T-cell (primary cell): Measurements from ENCODE around the gene SEMA4G. TPM values are rescaled to one million over a fixed set of nuclear protein-coding genes. Genes with fewer than 3 reads are reported as not detected.

Experiments used
- ATAC-seq, 4 experiments: fragments of 200-7000 bp in 3 of 4; fragments of 150-1000 bp in 1 of 4; cut with Tn5 transposase; replicated peaks in 1 of 4; 1 replicate in 3 of 4; 2 replicates in 1 of 4; pipeline ENCODE4 v1.10.0; 2021; ENCODE audit warnings: moderate library complexity in 3 of 4, mild to moderate bottlenecking in 2 of 4, moderate number of reproducible peaks in 1 of 4
- CTCF ChIA-PET, 2 donors: fragments of 300-600 bp; sonication (Branson Sonifier 250); formaldehyde crosslinking; loops; one replicate each; lab custom pipeline; 2022; ENCODE audit warnings: antibody characterized with exemption in 2 of 2; lab: Charles Lee
- POLR2A ChIA-PET, 2 donors: fragments of 300-600 bp; sonication (Branson Sonifier 250); formaldehyde crosslinking; loops; one replicate each; lab custom pipeline; 2022; ENCODE audit warnings: antibody characterized with exemption in 2 of 2; lab: Charles Lee
- DNase-seq, 35 experiments: peaks; one replicate each; pipeline versions ENCODE4 v3.0.0 to v3.0.0-alpha.2; 2013 to 2023
- H3K27ac ChIP-seq: one replicate; pipeline ENCODE4 v1.5.1; 2013; ENCODE audit warnings: low read length
- H3K27me3 ChIP-seq, 2 experiments: replicated peaks in 1 of 2; 1 replicate in 1 of 2; 2 replicates in 1 of 2; pipeline versions ENCODE4 v1.6.1 to v1.7.0; 2013; ENCODE audit warnings: low read length in 1 of 2, mixed read lengths in 1 of 2; ENCODE audit not compliant: control insufficient read depth in 2 of 2, insufficient read depth in 2 of 2; ENCODE audit errors: extremely low read depth in 1 of 2
- H3K36me3 ChIP-seq, 2 donors: 1 replicate in 1 of 2; 2 replicates in 1 of 2; pipeline versions ENCODE4 v1.6.1 to v1.7.0; 2013; ENCODE audit warnings: low read length in 1 of 2; ENCODE audit not compliant: control insufficient read depth in 2 of 2, insufficient read depth in 1 of 2; ENCODE audit errors: extremely low read depth in 1 of 2
- H3K4me1 ChIP-seq, 2 experiments: 1 replicate in 1 of 2; 2 replicates in 1 of 2; pipeline versions ENCODE4 v1.6.1 to v1.7.0; 2013; ENCODE audit warnings: low read length in 2 of 2, mixed read lengths in 1 of 2; ENCODE audit not compliant: insufficient read depth in 2 of 2, control insufficient read depth in 1 of 2; ENCODE audit errors: extremely low read depth in 1 of 2
- H3K4me3 ChIP-seq, 2 donors: 1 replicate in 1 of 2; 2 replicates in 1 of 2; pipeline versions ENCODE4 v1.5.1 to v1.7.0; 2013; ENCODE audit warnings: mild to moderate bottlenecking in 2 of 2, low read length in 1 of 2, moderate library complexity in 1 of 2; ENCODE audit not compliant: control insufficient read depth in 1 of 2; ENCODE audit errors: extremely low read depth in 1 of 2
- H3K9me3 ChIP-seq: 2 replicates; pipeline ENCODE4 v1.7.0; 2013
- H3K27ac Mint-ChIP-seq, 2 donors: one replicate each; pipeline ENCODE4 v1.8.0; 2020 to 2021; ENCODE audit warnings: mild to moderate bottlenecking in 2 of 2, mixed read lengths in 2 of 2
- H3K27me3 Mint-ChIP-seq, 2 donors: one replicate each; pipeline ENCODE4 v1.8.0; 2021 to 2022; ENCODE audit warnings: mixed read lengths in 2 of 2
- H3K36me3 Mint-ChIP-seq: one replicate; pipeline ENCODE4 v1.8.0; 2021; ENCODE audit warnings: mixed read lengths
- H3K4me1 Mint-ChIP-seq, 3 donors: one replicate each; pipeline ENCODE4 v1.8.0; 2020 to 2022; ENCODE audit warnings: mixed read lengths in 3 of 3, mild to moderate bottlenecking in 1 of 3
- H3K4me3 Mint-ChIP-seq, 3 donors: one replicate each; pipeline ENCODE4 v1.8.0; 2020 to 2022; ENCODE audit warnings: mild to moderate bottlenecking in 3 of 3, mixed read lengths in 3 of 3, moderate library complexity in 3 of 3
- H3K9me3 Mint-ChIP-seq, 3 donors: one replicate each; pipeline ENCODE4 v1.8.0; 2020 to 2022; ENCODE audit warnings: mixed read lengths in 3 of 3
- WGBS: methylation state at CpG from one replicate; pipeline ENCODE4 v1.1.5; 2013; ENCODE audit warnings: missing lambda C conversion rate; ENCODE audit not compliant: insufficient coverage; 5-methylcytosine and 5-hydroxymethylcytosine counted together
- total RNA-seq, 35 experiments: library from RNA in 6 of 35; stranded (reverse) in 6 of 35; fragments of 120-200 nt in 1 of 35; gene quantifications; one replicate each; pipeline versions ENCODE4 v1.2.1 to v1.2.4 and lab custom pipeline; 2013 to 2026

Gene SEMA4G
- total RNA-seq, 5 donors from 2014 or later (not counting 1 experiment from before 2014, with no cell fraction given), result 1.1 to 2.8 (median 1.4) TPM

DNA sequence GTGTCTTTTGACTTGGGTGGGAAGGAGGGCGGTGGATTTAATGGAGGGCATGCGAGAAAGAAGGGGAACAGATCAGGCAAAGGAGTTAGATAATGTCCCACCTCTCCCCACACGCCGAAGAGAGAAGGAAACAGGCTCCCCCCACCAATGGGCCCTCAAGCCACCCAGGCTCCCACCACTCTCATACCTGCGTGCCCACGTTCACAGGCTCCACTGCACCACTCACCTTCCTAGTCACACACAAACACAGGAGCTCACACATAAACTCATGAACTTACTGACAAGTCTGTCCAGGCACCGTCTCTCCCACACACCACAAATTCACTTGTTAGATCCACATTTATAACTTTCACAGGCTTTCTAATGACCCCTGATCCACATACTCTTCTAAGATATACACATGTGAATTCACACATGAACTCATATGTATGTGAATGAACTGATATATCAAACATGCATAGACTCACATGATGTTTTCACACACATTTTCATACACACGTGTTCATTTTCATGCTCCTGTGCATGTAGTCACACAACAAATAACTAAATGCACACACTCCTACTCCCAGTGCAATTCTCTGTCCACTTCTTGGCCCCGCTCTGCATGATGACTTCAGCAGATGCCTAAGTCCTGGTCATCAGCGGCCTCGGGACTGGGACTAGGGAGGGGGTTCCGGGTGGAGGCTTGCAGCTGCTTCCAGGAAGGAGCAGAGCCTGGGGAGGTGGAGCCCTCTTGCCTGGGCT lies 31.8 kb downstream of the SEMA4G start:
- ATAC-seq, result no peak
- no peak overlapping the region for H3K27ac ChIP-seq
- DNase-seq, result no peak
- Mint-ChIP-seq H3K4me1 (peaks cover 21 to 30% (median 28%) of the 10 kb centered on the region in 3 donors), H3K9me3 (no peaks in the 10 kb centered on the region), H3K36me3 (peaks cover 3% of the 10 kb centered on the region), H3K27me3 (no peaks in the 10 kb centered on the region), H3K27ac (peak overlapping the region; percentile 5 to 35), H3K4me3 (peak overlapping the region; percentile 60 to 75 (median 71))
- peaks cover 0 to 15% of the 10 kb centered on the region in 2 donors for H3K36me3 ChIP-seq
- no peak overlapping the region for H3K4me3 ChIP-seq
- H3K4me1 ChIP-seq, result peaks cover 12 to 37% of the 10 kb centered on the region in 2 experiments
- H3K9me3 ChIP-seq, result no peaks in the 10 kb centered on the region
- no peaks in the 10 kb centered on the region for H3K27me3 ChIP-seq
- ChIA-PET CTCF (interaction anchor here in 1 of 2 donors (0.6 to 2.1 kb wide), 2 partner anchors 13 to 1550 kb away, joined by 3 to 6 read pairs; no protein-coding TSS in a partner anchor), POLR2A (no interaction called here)
- 91% methylated on average over 8 of the region's 12 CpGs for WGBS

DNA sequence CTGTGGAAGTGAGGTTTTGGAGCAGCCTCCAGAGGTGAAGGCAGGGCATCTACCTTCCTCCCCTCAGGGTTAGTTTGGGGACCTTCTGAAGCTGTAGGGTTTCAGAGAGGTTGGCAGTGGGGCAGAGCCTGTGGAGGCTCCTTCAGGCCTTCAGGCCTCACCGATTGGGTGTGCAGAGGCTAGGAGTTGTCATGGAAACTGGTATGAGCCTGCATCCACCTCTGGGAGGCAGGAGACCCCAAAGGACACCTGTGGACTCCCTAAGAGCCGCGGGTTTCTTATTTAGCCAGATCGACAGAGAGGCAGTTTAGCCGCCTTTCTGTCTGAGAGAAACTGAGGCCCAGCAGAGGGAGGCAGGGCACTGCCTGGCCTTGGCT lies 32.3 kb downstream of the SEMA4G start:
- H3K4me1 Mint-ChIP-seq, result peaks cover 16 to 24% (median 23%) of the 10 kb centered on the region in 3 donors
- Histone ChIP-seq H3K9me3 (no peaks in the 10 kb centered on the region), H3K36me3 (peaks cover 0 to 15% of the 10 kb centered on the region in 2 donors), H3K4me3 (no peak overlapping the region), H3K27ac (no peak overlapping the region), H3K27me3 (no peaks in the 10 kb centered on the region), H3K4me1 (peaks cover 10 to 32% of the 10 kb centered on the region in 2 experiments)
- no peaks in the 10 kb centered on the region for H3K27me3 Mint-ChIP-seq
- 91% methylated on average over 5 of the region's 5 CpGs for WGBS
- DNase-seq, result no peak
- ChIA-PET POLR2A (no interaction called here), CTCF (interaction anchor here in 1 of 2 donors (0.6 to 2.1 kb wide), 2 partner anchors 13 to 1549 kb away, joined by 3 to 6 read pairs; no protein-coding TSS in a partner anchor)
- H3K36me3 Mint-ChIP-seq, result peaks cover 6% of the 10 kb centered on the region
- no peak overlapping the region for H3K4me3 Mint-ChIP-seq
- H3K9me3 Mint-ChIP-seq, result no peaks in the 10 kb centered on the region
- no peak overlapping the region for H3K27ac Mint-ChIP-seq
- ATAC-seq, result no peak

DNA sequence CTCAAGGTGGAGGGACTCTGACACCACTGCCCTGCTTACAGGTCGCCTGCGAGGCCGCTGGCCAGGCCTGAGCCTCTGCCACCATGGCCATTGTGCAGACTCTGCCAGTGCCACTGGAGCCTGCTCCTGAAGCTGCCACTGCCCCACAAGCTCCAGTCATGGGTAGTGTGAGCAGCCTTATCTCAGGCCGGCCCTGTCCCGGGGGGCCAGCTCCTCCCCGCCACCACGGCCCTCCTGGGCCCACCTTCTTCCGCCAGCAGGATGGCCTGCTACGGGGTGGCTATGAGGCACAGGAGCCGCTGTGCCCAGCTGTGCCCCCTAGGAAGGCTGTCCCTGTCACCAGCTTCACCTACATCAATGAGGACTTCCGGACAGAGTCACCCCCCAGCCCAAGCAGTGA lies 33.2 kb downstream of the SEMA4G start:
- 94% methylated on average over 10 of the region's 11 CpGs for WGBS
- H3K36me3 ChIP-seq, result peaks cover 0 to 15% of the 10 kb centered on the region in 2 donors
- no peak overlapping the region for H3K27ac ChIP-seq
- DNase-seq, result no peak
- no peaks in the 10 kb centered on the region for H3K9me3 Mint-ChIP-seq
- H3K4me1 Mint-ChIP-seq, result peaks cover 13 to 22% (median 22%) of the 10 kb centered on the region in 3 donors
- H3K9me3 ChIP-seq, result no peaks in the 10 kb centered on the region
- H3K36me3 Mint-ChIP-seq, result peaks cover 6% of the 10 kb centered on the region
- ChIA-PET POLR2A (interaction anchor here in 1 of 2 donors (0.6 kb wide), 1 partner anchor 10 kb away, joined by 5 read pairs; no protein-coding TSS in a partner anchor), CTCF (interaction anchor here in 1 of 2 donors (2.1 kb wide), 1 partner anchor 12 kb away, joined by 6 read pairs; no protein-coding TSS in a partner anchor)
- no peak overlapping the region for H3K4me3 ChIP-seq
- no peak overlapping the region for H3K27ac Mint-ChIP-seq
- no peaks in the 10 kb centered on the region for H3K27me3 ChIP-seq
- H3K27me3 Mint-ChIP-seq, result no peaks in the 10 kb centered on the region
- no peak overlapping the region for H3K4me3 Mint-ChIP-seq
- ATAC-seq, result no peak
- H3K4me1 ChIP-seq, result peaks cover 10 to 29% of the 10 kb centered on the region in 2 experiments

DNA sequence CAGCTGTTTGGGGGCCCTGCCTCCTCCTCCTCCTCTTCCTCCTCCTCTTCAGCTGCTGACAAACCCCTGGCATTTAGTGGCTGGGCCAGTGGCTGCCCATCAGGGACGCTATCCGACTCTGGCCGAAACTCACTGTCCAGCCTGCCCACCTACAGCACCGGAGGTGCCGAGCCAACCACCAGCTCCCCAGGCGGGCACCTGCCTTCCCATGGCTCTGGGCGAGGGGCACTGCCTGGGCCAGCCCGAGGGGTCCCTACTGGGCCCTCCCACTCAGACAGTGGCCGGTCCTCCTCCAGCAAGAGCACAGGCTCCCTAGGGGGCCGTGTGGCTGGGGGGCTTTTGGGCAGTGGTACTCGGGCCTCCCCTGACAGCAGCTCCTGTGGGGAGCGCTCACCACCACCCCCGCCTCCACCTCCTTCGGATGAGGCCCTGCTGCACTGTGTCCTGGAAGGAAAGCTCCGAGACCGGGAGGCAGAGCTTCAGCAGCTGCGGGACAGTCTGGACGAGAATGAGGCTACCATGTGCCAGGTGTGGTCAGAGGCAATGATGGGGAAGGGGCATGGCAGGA lies 34.4 kb downstream of the SEMA4G start:
- POLR2A ChIA-PET, result no interaction called here
- H3K4me3 Mint-ChIP-seq, result no peak overlapping the region

DNA sequence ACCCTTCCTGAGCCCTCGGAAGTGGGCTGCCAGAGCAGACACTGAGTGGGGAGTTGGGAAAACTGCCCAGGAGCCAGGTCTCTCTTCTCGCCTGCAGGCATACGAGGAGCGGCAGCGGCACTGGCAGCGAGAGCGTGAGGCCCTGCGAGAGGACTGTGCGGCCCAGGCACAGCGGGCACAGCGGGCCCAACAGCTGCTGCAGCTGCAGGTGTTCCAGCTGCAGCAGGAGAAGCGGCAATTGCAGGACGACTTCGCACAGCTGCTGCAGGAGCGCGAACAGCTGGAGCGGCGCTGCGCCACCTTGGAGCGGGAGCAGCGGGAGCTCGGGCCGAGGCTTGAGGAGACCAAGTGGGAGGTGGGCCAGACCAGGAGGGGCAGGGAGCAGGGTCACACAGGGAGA lies 36.1 kb downstream of the SEMA4G start:
- H3K27me3 Mint-ChIP-seq, result no peaks in the 10 kb centered on the region
- H3K4me1 Mint-ChIP-seq, result peaks cover 5 to 9% (median 7%) of the 10 kb centered on the region in 3 donors
- H3K4me1 ChIP-seq, result peaks cover 0 to 8% of the 10 kb centered on the region in 2 experiments
- H3K27ac Mint-ChIP-seq, result no peak overlapping the region
- H3K27me3 ChIP-seq, result no peaks in the 10 kb centered on the region
- DNase-seq (no peak), ATAC-seq (no peak)
- ChIA-PET POLR2A (interaction anchor here in 1 of 2 donors (0.6 kb wide), 1 partner anchor 18 kb away, joined by 3 read pairs; no protein-coding TSS in a partner anchor), CTCF (interaction anchor here in 1 of 2 donors (1.3 kb wide), 1 partner anchor 13 kb away, joined by 5 read pairs; no protein-coding TSS in a partner anchor)
- H3K9me3 ChIP-seq, result no peaks in the 10 kb centered on the region
- WGBS, result 95% methylated on average over 20 of the region's 23 CpGs
- H3K36me3 Mint-ChIP-seq, result peaks cover 6% of the 10 kb centered on the region
- H3K9me3 Mint-ChIP-seq, result no peaks in the 10 kb centered on the region
- H3K36me3 ChIP-seq, result peaks cover 0 to 15% of the 10 kb centered on the region in 2 donors
- H3K27ac ChIP-seq, result no peak overlapping the region
- H3K4me3 ChIP-seq, result no peak overlapping the region
- H3K4me3 Mint-ChIP-seq, result no peak overlapping the region

More for the DNA sequence above, 34.4 kb downstream of the SEMA4G start:
- no peak overlapping the region for H3K4me3 ChIP-seq
- peaks cover 2 to 18% of the 10 kb centered on the region in 2 experiments for H3K4me1 ChIP-seq
- no peaks in the 10 kb centered on the region for H3K9me3 ChIP-seq
- H3K27me3 Mint-ChIP-seq, result no peaks in the 10 kb centered on the region
- 98% methylated on average over 15 of the region's 18 CpGs for WGBS
- H3K36me3 Mint-ChIP-seq, result peaks cover 6% of the 10 kb centered on the region
- DNase-seq (no peak), ATAC-seq (no peak)
- H3K27ac Mint-ChIP-seq, result no peak overlapping the region
- no peaks in the 10 kb centered on the region for H3K27me3 ChIP-seq
- peaks cover 10 to 12% (median 12%) of the 10 kb centered on the region in 3 donors for H3K4me1 Mint-ChIP-seq
- CTCF ChIA-PET, result interaction anchor here in 1 of 2 donors (1.4 kb wide), 1 partner anchor 56 kb away, joined by 4 read pairs; no protein-coding TSS in a partner anchor
- no peaks in the 10 kb centered on the region for H3K9me3 Mint-ChIP-seq
- H3K27ac ChIP-seq, result no peak overlapping the region
- peaks cover 0 to 15% of the 10 kb centered on the region in 2 donors for H3K36me3 ChIP-seq
